Suprapubic skin (tissue), 4 donors: ENCODE results near the gene LYST. TPM values are rescaled to one million over a fixed set of nuclear protein-coding genes. Genes with fewer than 3 reads are reported as not detected.

Source experiments
- DNase-seq, 2 donors: peaks; one replicate each; pipeline ENCODE4 v3.0.0-alpha.2; 2019; ENCODE audit warnings: low spot score in 2 of 2
- H3K27ac ChIP-seq: fragments of 200-600 bp; sonication (generic); one replicate; pipeline ENCODE4 v1.5.1; 2019
- H3K27me3 ChIP-seq: fragments of 200-600 bp; sonication (generic); one replicate; pipeline ENCODE4 v1.5.1; 2019
- H3K36me3 ChIP-seq: fragments of 200-600 bp; sonication (generic); one replicate; pipeline ENCODE4 v1.5.1; 2019
- H3K4me1 ChIP-seq: fragments of 200-600 bp; sonication (generic); one replicate; pipeline ENCODE4 v1.5.1; 2019
- H3K4me3 ChIP-seq: fragments of 200-600 bp; sonication (generic); one replicate; pipeline ENCODE4 v1.5.1; 2019; ENCODE audit warnings: mild to moderate bottlenecking
- H3K9me3 ChIP-seq: fragments of 200-600 bp; sonication (generic); one replicate; pipeline ENCODE4 v1.5.1; 2019
- EP300 ChIP-seq: sonication (generic); formaldehyde crosslinking; IDR thresholded peaks from one replicate; pipeline ENCODE4 v1.6.1; 2017; ENCODE audit warnings: antibody characterized with exemption
- POLR2A ChIP-seq, 2 donors: fragments of 450-650 bp; IDR thresholded peaks; one replicate each; pipeline ENCODE4 v1.6.1; 2017; ENCODE audit warnings: antibody characterized with exemption in 2 of 2, mild to moderate bottlenecking in 2 of 2, moderate library complexity in 2 of 2
- POLR2AphosphoS5 ChIP-seq, 3 donors: sonication (generic); formaldehyde crosslinking; IDR thresholded peaks; one replicate each; pipeline ENCODE4 v1.6.1; 2017; ENCODE audit warnings: antibody characterized with exemption in 3 of 3
- WGBS: methylation state at CpG from one replicate; pipeline ENCODE4 v1.1.5; 2018; 5-methylcytosine and 5-hydroxymethylcytosine counted together
- total RNA-seq, 4 donors: library from RNA; depleted of rRNA; stranded (reverse); fragments of >200 nt; gene quantifications; one replicate each; pipeline ENCODE4 v1.1.0, GENCODE V29; 2016
- TF ChIP-seq, protein P1 (sequence below), 2 donors: fragments of 200-600 bp in 1 of 2; fragments of 450-650 bp in 1 of 2; sonication (generic) in 1 of 2; IDR thresholded peaks; one replicate each; pipeline ENCODE4 v1.5.1; 2016 to 2019; ENCODE audit warnings: antibody characterized with exemption in 2 of 2, mild to moderate bottlenecking in 1 of 2, moderate library complexity in 1 of 2

Gene LYST
- total RNA-seq, 4 donors from 2014 or later = 40.1 to 118 (median 68.8) TPM

DNA sequence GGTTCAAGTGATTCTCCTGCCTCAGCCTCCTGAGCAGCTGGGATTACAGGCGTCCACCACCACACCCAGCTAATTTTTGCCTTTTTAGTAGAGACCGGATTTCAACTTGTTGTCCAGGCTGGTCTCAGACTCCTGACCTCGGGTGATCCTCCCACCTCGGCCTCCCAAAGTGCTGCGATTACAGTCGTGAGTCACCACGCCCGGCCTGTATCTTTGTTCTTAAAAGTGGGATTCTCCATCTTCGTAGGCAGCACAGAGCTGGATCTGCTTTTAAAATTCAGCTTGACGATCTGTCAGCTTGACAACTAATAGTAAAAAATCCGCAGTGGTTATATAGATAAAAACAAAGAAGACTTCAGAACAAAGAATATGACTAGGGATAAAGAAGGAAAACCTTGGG lies 214.3 kb downstream of the LYST start:
- TF ChIP-seq POLR2A (IDR thresholded peaks at IDR 0.05) (no peak), EP300 (no peak), POLR2AphosphoS5 (IDR thresholded peaks at IDR 0.05) (no peak)
- TF ChIP-seq, protein P1, sequence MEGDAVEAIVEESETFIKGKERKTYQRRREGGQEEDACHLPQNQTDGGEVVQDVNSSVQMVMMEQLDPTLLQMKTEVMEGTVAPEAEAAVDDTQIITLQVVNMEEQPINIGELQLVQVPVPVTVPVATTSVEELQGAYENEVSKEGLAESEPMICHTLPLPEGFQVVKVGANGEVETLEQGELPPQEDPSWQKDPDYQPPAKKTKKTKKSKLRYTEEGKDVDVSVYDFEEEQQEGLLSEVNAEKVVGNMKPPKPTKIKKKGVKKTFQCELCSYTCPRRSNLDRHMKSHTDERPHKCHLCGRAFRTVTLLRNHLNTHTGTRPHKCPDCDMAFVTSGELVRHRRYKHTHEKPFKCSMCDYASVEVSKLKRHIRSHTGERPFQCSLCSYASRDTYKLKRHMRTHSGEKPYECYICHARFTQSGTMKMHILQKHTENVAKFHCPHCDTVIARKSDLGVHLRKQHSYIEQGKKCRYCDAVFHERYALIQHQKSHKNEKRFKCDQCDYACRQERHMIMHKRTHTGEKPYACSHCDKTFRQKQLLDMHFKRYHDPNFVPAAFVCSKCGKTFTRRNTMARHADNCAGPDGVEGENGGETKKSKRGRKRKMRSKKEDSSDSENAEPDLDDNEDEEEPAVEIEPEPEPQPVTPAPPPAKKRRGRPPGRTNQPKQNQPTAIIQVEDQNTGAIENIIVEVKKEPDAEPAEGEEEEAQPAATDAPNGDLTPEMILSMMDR (IDR thresholded peaks at IDR 0.05) = no peak
- Histone ChIP-seq H3K4me3 (no peak overlapping the region), H3K27ac (no peak overlapping the region), H3K27me3 (peaks cover 67% of the 10 kb centered on the region), H3K4me1 (peaks cover 28% of the 10 kb centered on the region), H3K9me3 (no peaks in the 10 kb centered on the region), H3K36me3 (no peaks in the 10 kb centered on the region)
- DNase-seq = no peak
- 96% methylated on average over 11 of the region's 11 CpGs for WGBS

DNA sequence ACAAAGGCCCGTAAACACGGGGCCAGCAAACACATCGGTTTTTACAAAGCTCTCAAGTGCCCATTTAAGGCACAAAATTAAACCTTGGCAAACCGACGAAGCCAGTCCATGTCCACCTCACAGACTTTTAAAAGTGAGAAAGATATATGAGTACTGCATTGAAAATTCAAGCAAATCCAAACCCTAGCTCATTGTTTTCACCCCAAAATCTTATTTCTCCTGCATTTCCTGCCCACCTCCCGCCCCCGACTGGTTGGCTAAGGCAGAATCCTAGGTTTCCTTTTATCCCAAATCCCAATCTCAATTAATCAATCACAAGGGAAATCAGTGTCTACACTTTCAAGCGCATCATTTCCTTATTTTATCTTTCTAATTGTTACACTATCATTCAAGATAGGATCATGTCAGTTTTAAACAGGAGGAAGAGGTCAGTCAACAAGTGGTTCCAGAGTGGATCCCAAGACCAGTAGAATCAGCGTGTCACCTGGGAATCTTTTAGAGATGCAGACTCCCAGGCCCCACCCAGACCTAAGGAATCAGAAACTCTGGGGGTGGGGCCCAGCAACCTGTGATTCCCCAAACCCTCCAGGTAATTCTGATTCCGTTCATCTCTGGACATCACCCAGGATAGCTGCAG lies 215.4 kb downstream of the LYST start:
- no peak for DNase-seq
- H3K27me3 ChIP-seq = peaks cover 76% of the 10 kb centered on the region
- 38% methylated on average over 10 of the region's 10 CpGs for WGBS
- H3K4me3 ChIP-seq = no peak overlapping the region
- no peaks in the 10 kb centered on the region for H3K36me3 ChIP-seq
- H3K4me1 ChIP-seq = peaks cover 28% of the 10 kb centered on the region
- TF ChIP-seq, protein P1 (IDR thresholded peaks at IDR 0.05) = no peak
- TF ChIP-seq POLR2AphosphoS5 (IDR thresholded peaks at IDR 0.05) = no peak
- no peak for TF ChIP-seq POLR2A (IDR thresholded peaks at IDR 0.05)
- no peak for TF ChIP-seq EP300
- H3K9me3 ChIP-seq = no peaks in the 10 kb centered on the region
- no peak overlapping the region for H3K27ac ChIP-seq

DNA sequence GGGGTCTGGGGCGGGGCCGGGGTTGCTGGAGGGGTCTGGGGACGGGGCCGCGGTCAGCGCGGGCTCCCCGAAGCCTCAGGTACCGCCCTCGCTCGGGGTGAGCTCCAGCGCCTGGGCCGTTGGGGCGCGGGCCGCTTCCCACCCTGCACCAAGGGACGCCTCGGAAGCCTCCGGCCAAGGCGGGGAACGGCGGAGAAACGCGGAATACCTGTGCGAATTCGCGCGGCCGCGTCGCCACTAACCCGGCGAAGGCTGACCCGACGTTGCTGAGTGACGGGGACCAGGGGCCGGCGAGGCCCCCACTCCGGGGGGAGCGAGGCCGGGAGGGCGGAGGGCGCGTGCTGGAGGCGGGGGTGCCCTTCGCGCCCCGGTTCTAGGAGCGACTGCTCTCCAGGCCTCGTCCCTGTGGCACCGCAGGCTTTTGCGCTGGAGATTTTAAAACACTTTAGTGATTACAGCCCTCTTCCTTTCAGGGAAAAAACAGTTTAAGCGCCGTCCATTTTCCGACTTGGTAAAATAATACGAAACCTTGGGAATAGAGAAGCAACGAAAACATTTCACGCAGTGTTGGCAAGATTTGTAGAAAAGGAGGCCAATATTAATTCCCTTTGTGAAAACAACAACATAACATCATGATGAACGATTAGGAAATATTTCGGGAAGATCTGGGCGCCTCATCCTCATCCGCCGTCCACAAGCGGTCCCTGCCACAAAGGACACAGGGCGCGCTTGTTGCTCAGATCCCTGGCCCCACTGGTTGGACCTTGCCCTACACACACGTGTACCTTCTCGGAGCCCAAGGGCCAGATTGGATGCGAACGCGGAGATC lies 216.2 kb downstream of the LYST start:
- H3K9me3 ChIP-seq = no peaks in the 10 kb centered on the region
- no peak for DNase-seq
- no peak for TF ChIP-seq EP300
- TF ChIP-seq POLR2AphosphoS5 (IDR thresholded peaks at IDR 0.05) = no peak
- TF ChIP-seq, protein P1 (IDR thresholded peaks at IDR 0.05) = no peak
- TF ChIP-seq POLR2A (IDR thresholded peaks at IDR 0.05) = no peak
- peaks cover 28% of the 10 kb centered on the region for H3K4me1 ChIP-seq
- WGBS = 9% methylated on average over 52 of the region's 71 CpGs
- H3K27me3 ChIP-seq = peaks cover 81% of the 10 kb centered on the region
- no peaks in the 10 kb centered on the region for H3K36me3 ChIP-seq
- no peak overlapping the region for H3K27ac ChIP-seq
- H3K4me3 ChIP-seq = peak overlapping the region; percentile 66

DNA sequence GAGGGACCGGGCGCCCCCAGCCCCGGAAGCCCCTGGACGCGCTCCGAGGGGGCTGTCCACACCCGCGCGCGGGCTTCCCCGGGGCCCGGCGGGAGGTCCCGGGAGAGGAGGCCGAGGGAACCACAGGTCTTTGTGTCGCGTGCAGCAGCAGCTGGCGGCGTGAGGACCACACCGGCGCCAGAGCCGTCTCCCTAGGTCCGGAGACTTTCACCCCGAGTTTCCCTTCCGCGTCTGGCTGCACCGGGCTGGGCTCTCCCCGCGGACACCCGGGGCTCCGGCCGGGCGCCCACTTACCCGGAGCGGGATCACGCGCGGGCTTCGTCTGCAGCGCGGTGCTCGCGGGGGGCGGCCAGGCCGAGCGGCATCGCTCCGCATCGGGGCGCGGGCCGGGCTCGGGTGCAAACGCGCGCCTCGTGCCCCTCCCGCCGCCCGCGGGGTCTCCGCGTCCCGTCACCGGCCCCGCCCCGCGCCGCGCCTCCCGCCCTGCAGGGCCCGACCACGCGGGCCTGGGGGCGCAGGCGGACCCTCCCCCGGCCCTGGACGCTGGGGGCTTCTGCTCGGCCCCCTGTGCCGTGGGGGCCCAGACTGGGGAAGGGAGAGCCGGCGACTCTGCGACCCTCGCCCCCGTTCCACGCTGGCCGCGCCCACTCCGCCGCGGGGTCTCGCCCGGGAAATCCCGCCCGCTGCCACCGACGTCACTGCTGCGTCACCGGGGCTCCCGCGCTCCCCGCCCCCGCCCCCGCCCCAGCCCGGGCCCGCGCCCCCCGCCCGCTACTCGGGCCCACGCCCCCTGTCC lies 217.1 kb downstream of the LYST start, which contains the start of gene GNG4:
TSS of gene GNG4 (minus strand) at position 417 of the 796 bp plus-strand sequence. CDS start 65,946 bp downstream, outside the sequence.
- peak within 1 kb of the TSS; percentile 66 for H3K4me3 ChIP-seq
- TF ChIP-seq POLR2AphosphoS5 (IDR thresholded peaks at IDR 0.05) = no peak
- TF ChIP-seq EP300 = no peak
- no peak for DNase-seq
- no peaks in the 10 kb centered on the region for H3K36me3 ChIP-seq
- H3K4me1 ChIP-seq = peaks cover 28% of the 10 kb centered on the region
- 0% methylated on average over 13 of the region's 111 CpGs for WGBS
- H3K27me3 ChIP-seq = peaks cover 88% of the 10 kb centered on the region
- H3K27ac ChIP-seq = no peak within 1 kb of the TSS
- no peaks in the 10 kb centered on the region for H3K9me3 ChIP-seq

DNA sequence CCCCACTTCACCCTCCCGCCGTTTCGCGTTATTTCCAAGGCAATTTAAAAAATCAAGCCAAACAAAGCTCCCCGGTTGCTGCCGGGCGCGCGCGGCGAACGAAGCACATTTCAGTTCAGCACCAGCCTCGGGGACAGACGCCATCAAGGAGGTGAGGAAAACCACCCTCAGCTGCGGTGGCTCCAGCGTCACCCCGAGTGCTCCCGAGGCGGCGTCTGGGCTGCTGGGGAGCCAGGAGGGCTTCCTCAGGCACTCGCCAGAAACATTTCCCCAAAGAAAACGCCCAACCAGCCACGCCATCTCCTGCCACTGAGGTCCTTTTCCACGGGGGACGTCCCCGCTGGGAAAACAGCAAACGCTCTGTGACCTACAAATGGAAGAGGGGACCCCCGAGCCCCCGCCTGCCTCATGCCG lies 217.7 kb downstream of the LYST start:
- Histone ChIP-seq H3K4me1 (peaks cover 28% of the 10 kb centered on the region), H3K4me3 (peak overlapping the region; percentile 66), H3K27ac (no peak overlapping the region), H3K27me3 (peaks cover 85% of the 10 kb centered on the region), H3K36me3 (no peaks in the 10 kb centered on the region), H3K9me3 (no peaks in the 10 kb centered on the region)
- no peak for DNase-seq
- WGBS = 1% methylated on average over 29 of the region's 30 CpGs
- TF ChIP-seq POLR2AphosphoS5 (IDR thresholded peaks at IDR 0.05) = no peak
- TF ChIP-seq, protein P1 (IDR thresholded peaks at IDR 0.05) = no peak
